ENCODE results near the gene EFNA2. TPM values are rescaled to one million over a fixed set of nuclear protein-coding genes. Genes with fewer than 3 reads are reported as not detected.

The EFNA2 gene
- total and polyA plus RNA-seq, 2 of the 8 experiments (the other 6 are each of a cell fraction or from before 2014, with no cell fraction given) = 4.0 to 7.0 TPM

DNA sequence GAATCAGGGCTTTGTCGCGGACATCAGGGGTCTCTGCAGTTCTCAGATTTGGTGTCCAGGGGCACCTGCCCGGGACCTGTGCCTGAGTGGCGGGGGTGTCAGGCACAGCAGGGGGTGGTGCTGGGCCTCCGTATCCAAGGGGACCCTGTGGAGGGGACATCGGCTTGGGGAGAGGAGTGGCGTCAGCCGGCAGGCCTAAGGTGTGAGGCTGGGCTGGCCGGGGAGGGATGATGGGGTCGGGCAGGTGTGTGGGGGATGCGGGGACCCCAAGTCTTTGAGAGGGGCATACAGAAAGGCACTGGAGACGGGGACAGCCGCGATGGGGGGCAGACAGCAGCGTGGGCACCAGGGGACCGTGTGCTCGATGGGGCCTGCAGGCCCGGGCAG is 2.5 kb downstream of the EFNA2 start:
- Histone ChIP-seq H3K27me3 (replicated peaks in 1 of 4; ENCODE audit: control insufficient read depth in 3 of 4, extremely low read depth in 1 of 4, insufficient read depth in 3 of 4, low read length in 3 of 4) (peaks cover 0 to 21% (median 12%) of the 10 kb centered on the region in 4 experiments; a peak in 5 of 7 replicates), H3K4me3 (ENCODE audit: extremely low read depth in 1 of 4, insufficient read depth in 2 of 4, low read depth in 3 of 4, low read length in 4 of 4) (no peak overlapping the region), H3K18ac (ENCODE audit: extremely low read depth, low read length) (no peak overlapping the region), H3K4me2 (ENCODE audit: insufficient read depth in 1 of 2, low read depth in 2 of 2, low read length in 2 of 2) (no peak overlapping the region), H3K23me2 (ENCODE audit: low read depth, low read length) (peaks cover 5% of the 10 kb centered on the region; the same call in 1 of the 2 replicates), H4K8ac (ENCODE audit: extremely low read depth, insufficient read depth, low read length) (peak overlapping the region; percentile 83; the same call in 1 of the 2 replicates), H3K4ac (replicated peaks; ENCODE audit: insufficient read length, low read depth, low read length) (no peak overlapping the region), H2BK120ac (replicated peaks; ENCODE audit: low read depth, low read length) (no peak overlapping the region), H3K56ac (replicated peaks; ENCODE audit: insufficient read length, low read depth, low read length) (no peak overlapping the region), H2BK5ac (ENCODE audit: low read depth, low read length) (no peak overlapping the region), H4K5ac (ENCODE audit: insufficient read length, low read depth, low read length) (no peak overlapping the region), H2BK12ac (ENCODE audit: low read depth, low read length) (no peak overlapping the region), H3K27ac (ENCODE audit: low read depth, low read length) (no peak overlapping the region), H3K9ac (replicated peaks in 1 of 4; ENCODE audit: extremely low read depth in 1 of 4, low read depth in 3 of 4, low read length in 3 of 4) (no peak overlapping the region), H2AK5ac (ENCODE audit: low read depth, low read length) (no peak overlapping the region), H3K4me1 (replicated peaks in 1 of 4; ENCODE audit: control insufficient read depth in 3 of 4, insufficient read depth in 4 of 4, low read length in 3 of 4) (peaks cover 0 to 21% (median 6%) of the 10 kb centered on the region in 4 experiments; a peak in 5 of 7 replicates), H2BK20ac (ENCODE audit: low read length) (no peak overlapping the region), H2AFZ (ENCODE audit: low read length) (no peak overlapping the region), H4K20me1 (replicated peaks in 1 of 2; ENCODE audit: control insufficient read depth in 1 of 2, insufficient read depth in 2 of 2, low read length in 2 of 2) (peaks cover 4 to 5% of the 10 kb centered on the region in 2 experiments), H2BK15ac (ENCODE audit: low read length) (no peak overlapping the region), H4K91ac (replicated peaks; ENCODE audit: insufficient read length, low read length) (no peak overlapping the region), H3K23ac (ENCODE audit: insufficient read length) (no peak overlapping the region), H3K79me1 (ENCODE audit: low read depth, low read length) (no peaks in the 10 kb centered on the region; the same call in 1 of the 2 replicates), H3K36me3 (ENCODE audit: control insufficient read depth in 2 of 4, insufficient read depth in 4 of 4, low read length in 3 of 4) (no peaks in the 10 kb centered on the region), H3K9me3 (ENCODE audit: insufficient read depth in 2 of 2, low read depth in 1 of 2, low read length in 1 of 2) (no peaks in the 10 kb centered on the region), H3K79me2 (ENCODE audit: control insufficient read depth in 1 of 2, insufficient read depth in 2 of 2, low read length in 2 of 2) (no peaks in the 10 kb centered on the region), H3K14ac (ENCODE audit: insufficient read length) (no peak overlapping the region)
- FAIRE-seq = no peak
- WGBS, 2 experiments (ENCODE audit: extremely low coverage in 1 of 2, insufficient coverage in 1 of 2, insufficient read length in 1 of 2, insufficient replicate concordance in 2 of 2, low coverage in 1 of 2, low lambda C conversion rate in 2 of 2, missing lambda C conversion rate in 1 of 2) = 94% methylated on average over 16 of the region's 18 CpGs; no CpG with 5 or more reads in 1 of the 2 experiments
- ChIA-PET POLR2A (ENCODE audit: partially characterized antibody) (interaction anchor here (0.9 to 2.2 kb wide), 4 partner anchors 16 to 39 kb away, joined by 3 to 11 read pairs (median 4); partner anchors contain the start of genes CIRBP and MIDN), CTCF (ENCODE audit: partially characterized antibody) (no interaction called here)
- DNase-seq (ENCODE audit: low read depth in 1 of 2, low spot score in 2 of 2) = no peak
- TF ChIP-seq SP4 (IDR thresholded peaks at IDR 0.05; ENCODE audit: low read length) (no peak), RFX5 (IDR thresholded peaks at IDR 0.05; ENCODE audit: borderline replicate concordance, low read depth, low read length) (no peak), GTF2F1 (IDR thresholded peaks at IDR 0.05; ENCODE audit: borderline replicate concordance, low read depth, low read length) (no peak), POLR2AphosphoS5 (IDR thresholded peaks at IDR 0.05; ENCODE audit: low read depth, low read length) (no peak)
